GM12878 (cell line): ENCODE results near the gene TSPAN5.

ENCODE experiments used
- GABPA ChIP-seq: IDR thresholded peaks from 2 replicates; pipeline ENCODE4 v1.6.1; 2014; ENCODE audit warnings: antibody characterized with exemption, low read depth, mild to moderate bottlenecking, inconsistent platforms
- HDAC2 ChIP-seq: fragments of 200-600 bp; sonication (generic); IDR thresholded peaks from 2 replicates; pipeline ENCODE4 v1.6.1; 2017
- NFYA ChIP-seq: IDR thresholded peaks from 2 replicates; pipeline ENCODE4 v1.6.1; 2011; ENCODE audit warnings: low read depth, mild to moderate bottlenecking, low read length, improper control_type of control experiment, borderline replicate concordance
- NR2C2 ChIP-seq: IDR thresholded peaks from 2 replicates; pipeline ENCODE4 v1.6.1; 2011; ENCODE audit warnings: borderline replicate concordance, low read depth; ENCODE audit not compliant: control insufficient read depth, insufficient read length
- POLR2A ChIP-seq: IDR thresholded peaks from 2 replicates; pipeline ENCODE4 v1.6.1; 2011; ENCODE audit warnings: low read depth, mild to moderate bottlenecking, low read length
- TARDBP ChIP-seq: IDR thresholded peaks from 2 replicates; pipeline ENCODE4 v1.6.1; 2016; ENCODE audit warnings: borderline replicate concordance
- TF ChIP-seq, protein P1 (sequence below), 3 experiments: IDR thresholded peaks in 2 of 3; conservative IDR thresholded peaks in 1 of 3; 2 replicates each; pipeline ENCODE4 v1.5.1; 2011; ENCODE audit warnings: low read depth in 3 of 3, low read length in 3 of 3, mild to moderate bottlenecking in 3 of 3, control low read depth in 2 of 3, moderate library complexity in 2 of 3, inconsistent platforms in 1 of 3, mixed read lengths in 1 of 3; ENCODE audit not compliant: control insufficient read depth in 2 of 3, insufficient read depth in 1 of 3; ENCODE audit errors: extremely low read depth in 1 of 3
- TF ChIP-seq, protein P2 (sequence below): IDR thresholded peaks from 2 replicates; pipeline ENCODE4 v1.6.1; 2012; ENCODE audit warnings: mild to moderate bottlenecking, low read depth, low read length

DNA sequence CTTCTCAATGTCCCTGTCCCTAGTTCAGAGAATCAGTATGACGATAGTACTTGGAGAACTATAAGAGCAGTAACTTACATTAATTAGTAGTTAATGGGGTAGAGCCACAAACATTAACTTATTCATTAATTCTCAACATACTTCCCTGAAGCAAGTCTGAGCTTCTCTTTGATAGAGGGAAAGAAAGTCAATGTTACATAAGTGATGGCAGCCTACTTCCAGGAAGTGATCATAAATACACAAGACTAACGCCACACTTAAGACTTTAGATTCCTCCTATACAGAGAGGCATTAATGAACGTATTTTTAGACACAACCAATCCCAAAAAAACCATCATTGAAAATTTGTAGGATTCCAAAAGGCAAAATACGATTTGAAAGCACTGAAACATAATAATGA, 33.8 kb downstream of the TSPAN5 start:
- TF ChIP-seq TARDBP (no peak), POLR2A (no peak), HDAC2 (no peak), NR2C2 (no peak), GABPA (no peak), NFYA (no peak)
- TF ChIP-seq, protein P1, sequence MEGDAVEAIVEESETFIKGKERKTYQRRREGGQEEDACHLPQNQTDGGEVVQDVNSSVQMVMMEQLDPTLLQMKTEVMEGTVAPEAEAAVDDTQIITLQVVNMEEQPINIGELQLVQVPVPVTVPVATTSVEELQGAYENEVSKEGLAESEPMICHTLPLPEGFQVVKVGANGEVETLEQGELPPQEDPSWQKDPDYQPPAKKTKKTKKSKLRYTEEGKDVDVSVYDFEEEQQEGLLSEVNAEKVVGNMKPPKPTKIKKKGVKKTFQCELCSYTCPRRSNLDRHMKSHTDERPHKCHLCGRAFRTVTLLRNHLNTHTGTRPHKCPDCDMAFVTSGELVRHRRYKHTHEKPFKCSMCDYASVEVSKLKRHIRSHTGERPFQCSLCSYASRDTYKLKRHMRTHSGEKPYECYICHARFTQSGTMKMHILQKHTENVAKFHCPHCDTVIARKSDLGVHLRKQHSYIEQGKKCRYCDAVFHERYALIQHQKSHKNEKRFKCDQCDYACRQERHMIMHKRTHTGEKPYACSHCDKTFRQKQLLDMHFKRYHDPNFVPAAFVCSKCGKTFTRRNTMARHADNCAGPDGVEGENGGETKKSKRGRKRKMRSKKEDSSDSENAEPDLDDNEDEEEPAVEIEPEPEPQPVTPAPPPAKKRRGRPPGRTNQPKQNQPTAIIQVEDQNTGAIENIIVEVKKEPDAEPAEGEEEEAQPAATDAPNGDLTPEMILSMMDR (IDR thresholded peaks at IDR 0.05 in 2 of 3, conservative IDR thresholded peaks at IDR 0.05 in 1 of 3; ENCODE audit: control insufficient read depth in 2 of 3, extremely low read depth in 1 of 3, insufficient read depth in 1 of 3, low read depth in 3 of 3, low read length in 3 of 3), result no peak
- TF ChIP-seq, protein P2, sequence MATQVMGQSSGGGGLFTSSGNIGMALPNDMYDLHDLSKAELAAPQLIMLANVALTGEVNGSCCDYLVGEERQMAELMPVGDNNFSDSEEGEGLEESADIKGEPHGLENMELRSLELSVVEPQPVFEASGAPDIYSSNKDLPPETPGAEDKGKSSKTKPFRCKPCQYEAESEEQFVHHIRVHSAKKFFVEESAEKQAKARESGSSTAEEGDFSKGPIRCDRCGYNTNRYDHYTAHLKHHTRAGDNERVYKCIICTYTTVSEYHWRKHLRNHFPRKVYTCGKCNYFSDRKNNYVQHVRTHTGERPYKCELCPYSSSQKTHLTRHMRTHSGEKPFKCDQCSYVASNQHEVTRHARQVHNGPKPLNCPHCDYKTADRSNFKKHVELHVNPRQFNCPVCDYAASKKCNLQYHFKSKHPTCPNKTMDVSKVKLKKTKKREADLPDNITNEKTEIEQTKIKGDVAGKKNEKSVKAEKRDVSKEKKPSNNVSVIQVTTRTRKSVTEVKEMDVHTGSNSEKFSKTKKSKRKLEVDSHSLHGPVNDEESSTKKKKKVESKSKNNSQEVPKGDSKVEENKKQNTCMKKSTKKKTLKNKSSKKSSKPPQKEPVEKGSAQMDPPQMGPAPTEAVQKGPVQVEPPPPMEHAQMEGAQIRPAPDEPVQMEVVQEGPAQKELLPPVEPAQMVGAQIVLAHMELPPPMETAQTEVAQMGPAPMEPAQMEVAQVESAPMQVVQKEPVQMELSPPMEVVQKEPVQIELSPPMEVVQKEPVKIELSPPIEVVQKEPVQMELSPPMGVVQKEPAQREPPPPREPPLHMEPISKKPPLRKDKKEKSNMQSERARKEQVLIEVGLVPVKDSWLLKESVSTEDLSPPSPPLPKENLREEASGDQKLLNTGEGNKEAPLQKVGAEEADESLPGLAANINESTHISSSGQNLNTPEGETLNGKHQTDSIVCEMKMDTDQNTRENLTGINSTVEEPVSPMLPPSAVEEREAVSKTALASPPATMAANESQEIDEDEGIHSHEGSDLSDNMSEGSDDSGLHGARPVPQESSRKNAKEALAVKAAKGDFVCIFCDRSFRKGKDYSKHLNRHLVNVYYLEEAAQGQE, result no peak
